ENCODE measurements around the gene EIF2B5. TPM values are rescaled to one million over a fixed set of nuclear protein-coding genes. Genes with fewer than 3 reads are reported as not detected.

Gene EIF2B5
- polyA plus RNA-seq, 3 donors = 22.7 to 50.0 (median 24.1) TPM

GRCh38 chr3:184143327-184143726, 8.2 kb downstream of the EIF2B5 start:
- TF ChIP-seq CTCF (IDR thresholded peaks at IDR 0.05) = no peak
- no peaks in the 10 kb centered on the region for H3K4me1 ChIP-seq (ENCODE audit: control insufficient read depth in 1 of 2, insufficient read depth in 2 of 2, low read length in 2 of 2)
- no peak overlapping the region for H3K4me2 ChIP-seq (replicated peaks; ENCODE audit: extremely low read depth, low read length, poor library complexity, severe bottlenecking)
- H3K79me2 ChIP-seq (ENCODE audit: insufficient read depth, low read length) = peaks cover 15% of the 10 kb centered on the region
- H3K36me3 ChIP-seq (replicated peaks in 1 of 2; ENCODE audit: control insufficient read depth in 1 of 2, insufficient read depth in 2 of 2, low read length in 2 of 2) = peaks cover 69 to 76% of the 10 kb centered on the region in 2 donors
- peaks cover 0 to 2% (median 0%) of the 10 kb centered on the region in 3 donors for H3K27me3 Mint-ChIP-seq (ENCODE audit: low read depth in 3 of 3)
- DNase-seq = no peak
- H4K20me1 ChIP-seq (ENCODE audit: insufficient read depth, low read length) = peaks cover 15% of the 10 kb centered on the region
- peaks cover 0 to 1% (median 0%) of the 10 kb centered on the region in 7 donors for H3K9me3 Mint-ChIP-seq
- H3K9me3 ChIP-seq (replicated peaks in 1 of 2; ENCODE audit: control insufficient read depth in 1 of 2, insufficient read depth in 1 of 2, low read length in 2 of 2) = no peaks in the 10 kb centered on the region
- no peak overlapping the region for H3K4me3 ChIP-seq (replicated peaks in 1 of 3; ENCODE audit: low read depth in 2 of 3, low read length in 3 of 3)
- 89% methylated on average over 3 of the region's 3 CpGs for WGBS (ENCODE audit: insufficient coverage)
- H3K4me1 Mint-ChIP-seq = peaks cover 2% of the 10 kb centered on the region
- H3K9ac ChIP-seq (ENCODE audit: insufficient read depth, low read length, poor library complexity, severe bottlenecking) = no peak overlapping the region
- intact Hi-C loops (cut with micrococcal nuclease) = loop anchor here in 1 of 2 donors (10.0 kb wide), 1 partner anchor 249 kb away; no protein-coding TSS in a partner anchor
- H3K4me3 Mint-ChIP-seq = no peak overlapping the region
- no peak overlapping the region for H3K27ac Mint-ChIP-seq
- no peaks in the 10 kb centered on the region for H3K27me3 ChIP-seq (ENCODE audit: control insufficient read depth in 2 of 2, insufficient read depth in 2 of 2, low read length in 2 of 2)
- peaks cover 65 to 79% of the 10 kb centered on the region in 2 donors for H3K36me3 Mint-ChIP-seq
- H2AFZ ChIP-seq (ENCODE audit: insufficient read depth, low read depth, low read length, poor library complexity, severe bottlenecking) = no peak overlapping the region
- no peak overlapping the region for H3K27ac ChIP-seq (ENCODE audit: low read depth in 1 of 2, low read length in 2 of 2)

- Mint-ChIP-seq H3K27ac (peak overlapping the region in 1 of 7 donors; percentile 32), H3K4me1 (peaks cover 2% of the 10 kb centered on the region)
- 95% methylated on average over 5 of the region's 5 CpGs for WGBS (ENCODE audit: insufficient coverage)
Measured at GRCh38 chr3:184144505-184144904, 9.3 kb downstream of the EIF2B5 start.

More at GRCh38 chr3:184144505-184144904, 9.3 kb downstream of the EIF2B5 start:
- Histone ChIP-seq H3K79me2 (ENCODE audit: insufficient read depth, low read length) (peaks cover 8% of the 10 kb centered on the region), H3K4me3 (replicated peaks in 1 of 3; ENCODE audit: low read depth in 2 of 3, low read length in 3 of 3) (no peak overlapping the region), H3K4me1 (ENCODE audit: control insufficient read depth in 1 of 2, insufficient read depth in 2 of 2, low read length in 2 of 2) (no peaks in the 10 kb centered on the region), H3K4me2 (replicated peaks; ENCODE audit: extremely low read depth, low read length, poor library complexity, severe bottlenecking) (no peak overlapping the region), H3K27me3 (ENCODE audit: control insufficient read depth in 2 of 2, insufficient read depth in 2 of 2, low read length in 2 of 2) (no peaks in the 10 kb centered on the region), H3K27ac (ENCODE audit: low read depth in 1 of 2, low read length in 2 of 2) (no peak overlapping the region), H4K20me1 (ENCODE audit: insufficient read depth, low read length) (peaks cover 15% of the 10 kb centered on the region), H3K9me3 (replicated peaks in 1 of 2; ENCODE audit: control insufficient read depth in 1 of 2, insufficient read depth in 1 of 2, low read length in 2 of 2) (no peaks in the 10 kb centered on the region), H2AFZ (ENCODE audit: insufficient read depth, low read depth, low read length, poor library complexity, severe bottlenecking) (no peak overlapping the region), H3K9ac (ENCODE audit: insufficient read depth, low read length, poor library complexity, severe bottlenecking) (no peak overlapping the region), H3K36me3 (replicated peaks in 1 of 2; ENCODE audit: control insufficient read depth in 1 of 2, insufficient read depth in 2 of 2, low read length in 2 of 2) (peaks cover 68 to 73% of the 10 kb centered on the region in 2 donors)
- H3K36me3 Mint-ChIP-seq = peaks cover 65 to 69% of the 10 kb centered on the region in 2 donors
- intact Hi-C loops (cut with micrococcal nuclease) = loop anchor here in 1 of 2 donors (10.0 kb wide), 1 partner anchor 250 kb away; no protein-coding TSS in a partner anchor
- no peak for DNase-seq
- H3K9me3 Mint-ChIP-seq = peaks cover 0 to 1% (median 0%) of the 10 kb centered on the region in 7 donors
- no peak overlapping the region for H3K4me3 Mint-ChIP-seq
- TF ChIP-seq CTCF (IDR thresholded peaks at IDR 0.05) = no peak
- peaks cover 0 to 2% (median 0%) of the 10 kb centered on the region in 3 donors for H3K27me3 Mint-ChIP-seq (ENCODE audit: low read depth in 3 of 3)
